HG02870 (cell line): Measurements from ENCODE around the gene FGR.
"Not testable (repeated sequence)": the region's sequence is repeated elsewhere in the genome, so short reads cannot be mapped to it uniquely, and the experiment has no call there.

ENCODE experiments used
- ATAC-seq: cut with Tn5 transposase; IDR thresholded peaks from one replicate; pipeline ENCODE4 v1.9.1; 2021; ENCODE audit warnings: mild to moderate bottlenecking, moderate library complexity; ENCODE audit not compliant: unreplicated experiment

FGR gene

DNA sequence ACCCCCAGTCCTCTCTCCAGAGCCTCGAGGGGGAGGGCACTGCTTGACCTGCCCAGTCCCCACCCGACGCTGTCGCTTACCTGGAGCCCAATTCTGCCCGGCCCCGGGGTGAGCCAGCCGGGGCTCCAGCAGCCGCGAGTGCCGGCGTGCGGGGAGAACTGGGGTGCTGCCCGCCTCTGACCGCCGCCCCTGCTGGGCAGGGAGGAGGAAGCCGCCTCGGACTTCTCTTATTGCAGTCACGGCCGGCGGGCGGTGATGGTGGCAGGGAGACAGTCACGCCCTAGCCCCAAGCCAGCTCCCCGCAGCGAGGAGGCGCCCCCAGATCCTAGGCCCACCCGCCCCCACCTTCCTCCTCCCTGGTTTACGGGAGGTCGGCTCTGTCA is at the start of gene FGR:
FGR (minus strand) TSS at position 201 of the 383 bp plus-strand sequence. CDS start 11,269 bp downstream, outside the sequence.
- ATAC-seq: no peak

DNA sequence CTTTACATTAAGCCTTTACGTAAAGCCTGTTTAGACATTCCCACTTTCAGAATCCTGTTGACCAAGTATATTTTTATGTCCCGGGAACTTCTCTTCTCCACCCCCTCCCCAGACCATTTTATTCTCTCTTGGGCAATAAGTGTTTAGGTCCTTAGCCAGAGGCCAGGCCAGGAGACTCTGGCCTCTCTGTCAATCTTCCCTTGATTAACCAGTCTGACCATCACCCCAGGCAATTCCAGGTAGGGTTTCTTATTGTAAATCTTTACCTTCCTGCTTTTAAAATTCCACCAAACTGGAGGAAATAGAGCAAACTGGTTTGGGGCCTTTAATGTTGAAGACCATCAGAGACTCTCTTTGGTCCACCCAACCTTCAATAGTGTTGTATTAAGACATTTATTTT is 49.2 kb upstream of the FGR start:
- ATAC-seq: no peak

DNA sequence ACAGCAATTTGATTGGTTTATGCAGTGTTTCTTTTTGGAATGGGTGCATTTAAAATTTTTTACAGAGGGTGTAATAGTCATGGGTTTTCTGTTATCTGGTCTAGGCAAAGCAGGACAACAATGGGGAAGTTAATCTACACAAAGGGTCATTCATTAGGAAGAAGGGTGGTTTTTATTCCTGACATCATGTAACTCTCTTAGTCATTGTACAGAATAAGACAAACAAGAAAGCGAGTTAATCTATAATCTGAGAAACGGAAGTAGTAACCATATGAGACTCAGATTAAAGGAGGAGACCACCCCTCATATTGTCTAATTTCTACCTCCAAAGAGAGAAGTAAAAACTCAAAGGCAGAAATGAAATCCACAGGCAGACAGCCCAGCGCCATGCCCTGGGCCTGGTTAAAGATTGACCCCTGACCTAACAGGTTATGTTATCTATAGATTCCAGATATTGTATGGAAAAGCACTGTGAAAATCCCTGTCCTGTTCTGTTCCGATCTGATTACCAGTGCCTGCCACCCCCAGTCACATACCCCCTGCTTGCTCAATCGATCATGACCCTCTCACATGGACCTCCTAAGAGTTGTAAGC is 47.5 kb upstream of the FGR start:
- no peak for ATAC-seq

DNA sequence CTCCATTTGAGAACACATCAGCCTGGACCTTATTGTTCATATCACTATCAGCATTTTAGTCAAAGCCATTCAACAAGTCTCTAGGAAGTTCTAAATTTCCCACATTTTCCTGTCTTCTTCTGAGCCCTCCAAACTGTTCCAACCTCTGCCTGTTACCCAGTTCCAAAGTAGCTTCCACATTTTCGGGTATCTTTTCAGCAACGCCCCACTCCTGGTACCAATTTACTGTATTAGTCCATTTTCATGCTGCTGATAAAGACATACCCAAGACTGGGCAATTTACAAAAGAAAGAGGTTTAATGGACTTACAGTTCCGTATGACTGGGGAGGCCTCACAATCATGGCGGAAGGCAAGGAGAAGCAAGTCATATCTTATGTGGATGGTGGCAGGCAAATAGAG is 46.6 kb upstream of the FGR start:
- ATAC-seq: not testable (repeated sequence)

DNA sequence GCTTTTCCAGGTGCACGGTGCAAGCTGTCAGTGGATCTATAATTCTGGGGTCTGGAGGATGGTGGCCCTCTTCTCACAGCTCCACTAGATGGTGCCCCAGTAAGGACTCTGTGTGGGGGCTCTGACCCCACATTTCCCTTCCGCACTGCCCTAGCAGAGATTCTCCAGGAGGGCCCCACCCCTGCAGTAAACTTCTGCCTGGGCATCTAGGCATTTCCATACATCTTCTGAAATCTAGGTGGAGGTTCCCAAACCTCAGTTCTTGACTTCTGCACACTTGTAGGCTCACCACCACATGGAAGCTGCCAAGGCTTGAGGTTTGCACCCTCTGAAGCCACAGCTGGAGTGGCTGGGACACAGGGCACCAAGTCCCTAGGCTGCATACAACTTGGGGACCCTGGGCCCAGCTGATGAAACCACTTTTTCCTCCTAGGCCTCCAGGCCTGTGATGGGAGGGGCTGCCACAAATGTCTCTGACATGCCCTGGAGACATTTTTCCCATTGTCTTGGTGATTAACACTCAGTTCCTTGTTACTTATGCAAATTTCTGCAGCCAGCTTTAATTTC is 45.3 kb upstream of the FGR start:
- not testable (repeated sequence) for ATAC-seq

DNA sequence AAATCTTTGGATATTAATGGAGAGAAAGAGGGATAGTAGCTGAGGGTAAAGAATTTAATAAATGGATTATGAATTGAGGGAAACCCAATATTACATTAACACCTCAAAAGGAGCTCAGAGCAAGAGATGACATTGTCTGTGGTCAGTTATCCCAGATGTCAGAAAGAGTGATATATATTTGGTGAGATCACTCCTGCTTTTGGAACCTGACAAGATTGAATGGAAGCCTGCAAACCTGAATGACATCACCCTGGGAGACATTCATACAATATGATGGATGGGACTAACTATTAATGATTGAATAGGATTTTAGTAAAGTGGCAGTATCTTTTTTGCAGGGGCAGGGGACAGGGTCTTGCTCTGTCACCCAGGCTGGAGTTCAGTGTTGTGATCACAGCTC is 43.8 kb upstream of the FGR start:
- ATAC-seq: no peak

DNA sequence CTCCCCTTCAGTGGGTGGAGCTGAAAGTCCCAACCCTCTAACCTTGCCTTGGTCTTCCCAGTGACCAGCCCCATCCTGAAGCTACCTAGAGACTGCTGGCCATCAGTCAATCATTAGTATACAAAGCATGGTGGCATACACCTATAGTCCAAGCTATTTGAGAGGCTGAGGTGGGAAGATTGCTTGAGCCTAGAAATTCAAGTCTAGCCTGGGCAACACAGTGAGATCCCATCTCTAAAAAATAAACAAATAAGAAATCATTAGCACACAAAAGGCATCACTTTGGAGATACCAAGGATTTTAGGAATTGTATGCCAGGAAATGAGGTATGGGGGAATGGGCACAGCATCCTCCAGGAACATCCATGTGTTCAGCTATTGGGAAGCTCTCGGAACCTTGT is 41.4 kb upstream of the FGR start:
- ATAC-seq: no peak

DNA sequence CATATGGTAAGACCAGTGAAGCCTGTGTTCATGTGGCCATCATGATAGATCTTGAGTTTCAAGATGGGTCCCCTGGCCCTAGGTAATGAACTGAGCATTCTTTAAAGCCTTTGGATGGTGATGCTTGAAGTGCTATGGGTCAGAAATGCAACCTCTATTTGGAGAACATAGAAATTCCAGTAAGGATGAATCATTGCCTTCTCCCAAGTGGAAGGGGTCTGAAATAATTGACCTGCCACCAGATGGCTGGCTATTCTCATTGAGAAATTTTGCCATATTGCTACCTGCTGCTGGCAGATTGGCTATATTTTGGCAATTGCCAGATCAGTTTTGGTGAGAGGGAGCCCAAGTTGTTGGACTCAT is 37.7 kb upstream of the FGR start:
- no peak for ATAC-seq

DNA sequence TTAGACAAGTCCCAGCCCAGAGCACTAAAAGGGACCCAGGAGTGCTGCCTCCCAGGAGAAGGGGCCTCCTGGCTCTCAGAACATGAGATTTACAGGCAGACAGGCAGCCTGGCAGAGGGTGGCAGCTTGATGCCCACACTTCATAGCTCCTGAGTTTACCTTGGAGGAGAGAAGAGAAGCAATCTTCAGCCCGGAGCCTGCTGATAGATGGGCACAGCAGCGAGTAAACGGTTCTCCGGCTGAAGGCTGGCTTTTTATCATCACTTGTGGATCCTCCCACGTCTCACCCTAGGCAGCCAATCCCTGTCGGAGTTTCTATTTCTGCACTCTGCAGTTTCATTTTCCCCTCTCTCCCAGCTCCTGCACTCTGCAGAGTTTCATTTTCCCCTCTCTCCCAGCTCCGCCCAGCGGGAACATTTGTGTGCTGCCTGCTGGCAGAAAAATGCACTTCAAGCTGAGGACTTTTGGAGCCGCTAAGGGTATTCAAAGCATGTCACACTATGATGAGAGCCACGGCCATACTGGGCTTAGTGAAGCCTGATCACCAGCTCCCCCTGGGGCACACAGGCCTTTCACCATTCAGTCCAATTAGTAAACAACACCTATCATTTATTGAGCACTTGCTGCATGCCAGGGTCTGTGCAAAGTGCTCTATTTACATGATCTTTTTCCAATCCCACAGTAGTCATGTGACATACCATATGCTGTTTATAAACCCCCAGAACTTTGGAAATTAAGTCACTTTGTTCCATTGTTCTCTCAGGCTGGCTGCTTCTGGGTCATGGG is 37.2 kb upstream of the FGR start, which contains the start of gene IFI6:
IFI6 (minus strand) TSS at position 229 of the 786 bp plus-strand sequence. CDS start 2,878 bp downstream, outside the sequence.
- peak; percentile 78 for ATAC-seq

DNA sequence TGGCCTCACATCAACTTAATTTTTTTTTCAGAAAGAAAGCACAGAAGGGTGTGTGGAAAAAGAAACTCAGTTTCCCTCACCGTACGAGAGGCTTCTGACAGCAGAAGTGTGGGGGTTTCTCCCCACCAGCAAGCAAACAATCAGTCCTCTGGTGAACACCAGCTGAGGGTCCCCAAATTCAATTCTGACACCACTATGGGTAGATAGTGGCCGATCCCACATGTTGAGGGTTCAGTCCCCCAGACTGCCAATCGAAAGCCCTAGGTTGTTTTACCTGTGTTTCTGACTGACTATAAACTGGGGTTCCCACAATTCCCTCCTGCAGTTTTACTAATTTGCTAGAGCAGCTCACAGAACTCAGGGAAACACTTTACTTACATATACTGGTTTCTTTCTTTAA is 34.9 kb upstream of the FGR start:
- ATAC-seq: no peak

DNA sequence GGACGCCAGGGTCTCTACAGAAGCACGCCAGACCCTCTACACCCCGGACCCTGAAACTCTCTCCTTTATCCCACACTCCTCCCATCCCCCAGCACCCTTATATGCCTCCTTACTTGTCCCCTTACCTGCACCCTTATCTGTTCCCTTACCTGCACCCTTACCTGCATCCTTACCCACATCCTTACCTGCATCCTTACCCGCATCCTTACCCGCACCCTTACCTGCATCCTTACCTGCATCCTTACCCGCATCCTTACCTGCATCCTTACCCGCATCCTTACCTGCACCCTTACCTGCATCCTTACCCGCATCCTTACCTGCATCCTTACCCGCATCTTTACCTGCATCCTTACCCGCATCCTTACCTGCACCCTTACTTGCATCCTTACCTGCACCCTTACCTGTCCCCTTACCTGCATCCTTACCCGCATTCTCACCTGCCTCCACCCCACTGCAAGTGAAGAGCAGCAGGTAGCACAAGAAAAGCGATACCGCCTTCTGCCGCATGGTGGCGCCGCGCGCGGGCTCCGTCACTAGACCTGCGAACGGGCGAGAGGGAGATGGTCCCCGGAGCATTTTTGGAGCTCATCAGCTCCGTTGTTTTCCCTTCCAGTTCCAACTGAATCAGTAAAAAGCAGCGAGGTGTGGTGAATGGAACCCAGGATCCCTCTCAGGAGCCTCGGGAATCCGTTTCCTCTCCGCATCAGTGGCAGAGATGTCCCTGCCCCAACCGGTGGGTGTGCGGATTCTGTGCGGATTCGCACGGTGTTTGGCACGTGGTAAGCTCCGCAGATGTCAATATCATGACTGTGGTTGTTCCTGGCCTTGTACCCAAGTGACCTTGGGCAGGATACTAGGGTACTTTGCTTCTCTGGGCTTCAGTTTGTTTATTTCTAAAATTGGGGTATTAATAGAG is 34.1 kb upstream of the FGR start:
- no peak for ATAC-seq

DNA sequence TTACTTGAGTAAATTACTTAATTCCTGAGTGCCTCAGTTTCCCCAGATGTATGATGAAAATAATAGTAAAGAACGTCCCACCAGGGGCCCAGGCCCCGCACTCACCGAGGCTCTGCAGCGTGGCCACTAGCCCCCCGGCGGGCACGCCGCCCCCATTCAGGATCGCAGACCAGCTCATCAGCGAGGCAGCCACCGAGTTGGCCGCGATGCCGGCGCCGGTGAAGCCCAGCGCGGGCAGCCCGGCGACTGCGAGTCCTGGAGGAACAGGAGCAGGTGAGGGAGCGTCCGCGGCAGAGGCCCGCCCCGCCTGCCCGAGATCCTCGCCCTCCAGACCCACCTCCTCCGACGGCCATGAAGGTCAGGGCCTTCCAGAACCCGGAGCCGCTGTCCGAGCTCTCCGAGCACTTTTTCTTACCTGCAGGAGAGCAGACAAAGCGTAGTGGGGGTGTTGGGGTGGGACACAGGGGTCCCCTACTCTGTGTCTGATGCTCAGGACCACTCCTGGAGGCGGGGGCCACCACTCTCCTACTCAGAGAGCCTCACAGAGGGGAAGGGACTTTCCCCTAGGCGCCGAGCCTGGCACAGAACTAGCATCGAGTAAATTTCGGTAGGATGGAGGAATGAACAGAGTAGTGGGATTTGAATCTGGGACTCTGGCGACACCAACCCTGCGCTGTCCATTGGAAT is 33.3 kb upstream of the FGR start:
- ATAC-seq: no peak

DNA sequence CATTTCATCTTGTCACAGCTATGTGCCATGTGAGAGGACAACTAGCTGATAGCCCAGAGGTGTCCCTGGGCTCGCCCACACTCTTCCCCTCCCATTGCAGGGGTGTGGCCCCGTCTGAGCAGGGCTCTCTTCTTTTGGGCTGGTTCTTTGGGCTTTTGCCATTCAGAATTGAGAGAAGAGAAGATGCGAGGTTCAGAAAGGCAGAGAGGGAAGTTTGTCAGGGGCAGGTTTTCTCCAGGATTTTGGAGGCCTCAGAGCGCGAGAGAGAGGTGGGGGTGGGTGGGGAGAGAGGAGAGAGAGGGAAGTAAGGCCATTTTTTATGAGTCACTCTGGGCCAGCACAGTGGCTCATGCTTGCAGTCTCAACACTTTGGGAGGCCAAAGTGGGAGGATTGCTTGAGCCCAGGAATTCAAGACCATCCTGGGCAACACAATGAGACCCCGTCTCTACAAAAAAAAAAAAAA is 31.8 kb upstream of the FGR start:
- no peak for ATAC-seq

DNA sequence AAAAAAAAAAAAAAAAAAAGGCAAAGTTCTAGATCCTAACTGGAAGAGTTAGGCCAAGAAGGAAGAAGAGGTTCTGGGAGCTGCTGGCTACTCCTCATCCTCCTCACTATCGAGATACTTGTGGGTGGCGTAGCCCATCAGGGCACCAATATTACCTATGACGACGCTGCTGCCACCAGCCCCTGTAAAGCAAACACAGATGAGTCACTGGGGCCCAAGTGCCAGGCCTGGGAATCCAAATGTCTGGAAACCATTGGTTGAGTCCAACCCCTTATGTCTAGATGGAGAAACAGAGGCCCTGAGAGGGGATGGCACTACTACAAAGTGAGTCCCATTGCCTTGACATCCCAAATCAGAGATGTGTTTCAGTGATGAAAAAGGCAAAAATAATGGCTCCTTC is 31.3 kb upstream of the FGR start:
- ATAC-seq: no peak

DNA sequence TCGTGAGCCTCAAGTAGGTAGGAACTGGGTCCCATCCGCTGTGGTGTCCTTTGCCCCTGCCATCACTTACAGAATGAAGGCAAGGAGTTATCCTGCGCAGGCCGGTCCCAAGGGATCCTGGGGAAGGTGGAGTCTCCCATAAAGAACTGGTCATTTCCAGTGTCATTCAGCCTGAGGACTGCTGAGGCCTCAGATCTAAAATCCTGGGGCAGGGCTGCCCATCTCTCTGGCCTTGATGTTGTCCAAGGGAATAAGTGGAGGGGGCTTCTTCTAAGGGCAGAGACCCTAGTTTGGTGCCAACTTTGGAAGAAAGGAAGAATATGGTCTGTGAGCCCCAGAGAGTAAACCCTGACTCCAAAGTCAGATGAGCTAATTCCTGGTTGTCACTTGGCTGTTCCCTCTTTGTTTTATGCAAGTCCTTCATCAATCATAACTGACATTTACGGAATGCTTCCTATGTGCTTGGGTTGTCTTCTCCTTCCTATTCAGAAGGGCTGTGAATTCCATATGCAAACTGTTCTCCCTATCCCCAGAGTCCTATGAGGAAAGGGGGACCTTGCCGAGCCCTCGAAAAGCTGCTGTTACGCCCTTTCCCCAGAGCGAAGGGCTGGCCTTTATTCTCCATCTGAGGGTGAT is 30.1 kb upstream of the FGR start:
- ATAC-seq: no peak

DNA sequence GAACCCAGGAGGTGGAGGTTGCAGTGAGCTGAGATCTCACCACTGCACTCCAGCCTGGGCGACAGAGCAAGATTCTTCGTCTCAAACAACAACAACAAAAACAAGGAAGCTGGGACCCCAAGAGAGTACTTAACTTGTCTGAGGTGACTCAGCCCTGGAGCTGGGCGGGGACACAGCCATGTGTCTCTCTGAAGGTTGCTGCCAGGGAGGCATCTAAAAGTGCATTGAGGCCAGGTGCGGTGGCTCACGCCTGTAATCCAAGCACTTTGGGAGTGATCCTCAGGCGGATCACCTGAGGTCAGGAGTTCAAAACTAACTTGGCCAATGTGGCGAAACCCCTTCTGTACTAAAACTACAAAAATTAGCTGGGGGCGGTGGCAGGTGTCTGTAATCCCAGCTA is 29.3 kb upstream of the FGR start:
- no peak for ATAC-seq

DNA sequence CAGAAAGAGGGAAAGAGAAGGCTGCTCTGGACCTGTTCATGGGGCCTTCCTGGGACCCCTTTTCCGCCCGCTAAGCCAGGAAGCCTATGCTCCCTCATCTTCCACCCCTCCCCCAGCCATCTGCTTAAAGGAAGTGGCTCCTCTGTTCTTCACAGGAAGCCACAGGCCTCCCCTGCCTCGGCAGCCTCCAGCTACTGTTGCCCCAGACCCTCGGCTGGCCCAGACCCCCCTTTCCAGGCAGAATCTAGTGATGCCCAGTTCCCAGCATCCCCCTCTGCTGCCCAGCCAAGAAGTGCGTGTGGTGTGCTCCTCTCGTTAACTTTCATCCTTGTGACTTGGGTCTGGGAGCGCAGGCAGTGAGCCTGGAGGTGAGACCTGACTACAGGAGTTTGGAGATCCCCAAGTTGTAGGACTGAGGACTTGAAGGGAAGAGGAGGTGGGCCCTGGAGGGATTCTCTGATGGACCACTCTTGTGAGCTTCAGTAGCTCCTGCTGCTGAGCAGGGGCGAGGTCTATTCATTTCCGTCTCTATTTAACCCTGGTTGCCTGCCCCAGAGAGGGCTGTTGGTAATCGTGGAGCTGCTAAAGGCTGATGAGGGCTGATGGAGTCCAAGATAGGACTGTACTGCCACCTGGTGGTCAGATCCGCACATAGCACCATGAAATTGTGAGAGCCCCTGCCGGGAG is 27.9 kb upstream of the FGR start:
- no peak for ATAC-seq

DNA sequence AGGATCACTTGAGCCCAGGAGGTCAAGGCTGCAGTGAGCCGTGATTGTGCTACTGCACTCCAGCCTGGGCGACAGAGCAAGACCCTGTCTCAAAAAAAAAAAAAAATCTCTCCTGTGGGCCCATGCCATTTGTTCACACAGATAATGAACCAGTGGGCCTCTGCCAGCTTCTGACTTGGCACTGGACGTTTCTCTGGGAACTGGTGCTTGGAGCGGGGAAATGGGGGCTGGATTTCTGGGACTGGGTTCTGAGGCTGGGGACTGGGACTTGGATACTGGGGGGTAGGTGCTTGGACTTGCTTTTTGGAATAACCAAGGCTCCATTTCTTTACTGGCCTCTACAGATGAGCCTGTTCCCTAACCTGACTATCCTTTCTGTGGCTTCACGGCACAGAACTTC is 27.3 kb upstream of the FGR start:
- no peak for ATAC-seq

DNA sequence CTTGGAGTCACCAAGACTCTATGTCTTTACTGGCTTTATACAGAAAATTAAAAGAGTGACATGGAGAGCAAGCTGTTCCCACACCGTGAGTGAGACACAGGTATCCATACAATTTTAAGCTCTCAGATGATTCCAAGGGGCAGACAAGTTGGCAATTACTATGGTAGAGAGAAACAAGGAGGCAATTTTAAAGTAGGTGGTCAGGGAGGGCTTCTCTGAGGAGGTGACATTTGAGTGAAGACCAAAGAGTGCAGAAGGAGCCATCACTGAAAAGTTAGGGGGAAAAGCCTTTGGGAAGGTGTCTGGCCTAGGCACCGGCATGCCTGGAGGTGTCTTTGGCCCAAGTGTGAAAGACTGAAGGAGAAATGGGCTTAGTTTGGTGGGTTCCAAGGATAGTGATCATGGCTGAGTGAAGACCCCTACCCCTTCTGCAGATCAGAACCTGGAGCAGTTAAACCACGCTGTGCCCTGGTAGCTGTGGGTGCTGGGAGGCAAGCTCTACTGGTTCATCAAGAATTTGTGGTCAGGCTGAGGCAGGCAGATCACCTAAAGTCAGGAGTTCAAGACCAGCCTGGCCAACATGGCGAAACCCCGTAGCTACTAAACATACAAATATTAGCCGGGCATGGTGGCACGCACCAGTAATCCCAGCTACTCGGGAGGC is 26.6 kb upstream of the FGR start:
- ATAC-seq: no peak
